ENCODE data around the gene GFRA1. TPM values are rescaled to one million over a fixed set of nuclear protein-coding genes. Genes with fewer than 3 reads are reported as not detected.

GFRA1 gene
- total RNA-seq, 1 experiment from 2014 or later, result 0.30 TPM

GRCh38 chr10:116201670-116202430 lies 71.2 kb downstream of the GFRA1 start (continued):
- no peak for TF ChIP-seq REST (IDR thresholded peaks at IDR 0.05; ENCODE audit: low read depth)
- TF ChIP-seq RAD21 (IDR thresholded peaks at IDR 0.05; ENCODE audit: low read depth), result no peak

- DNase-seq (ENCODE audit: low read depth, low spot score), result no peak
- TF ChIP-seq ATF3 (IDR thresholded peaks at IDR 0.05) (no peak), YY1 (IDR thresholded peaks at IDR 0.05; ENCODE audit: extremely low read depth, insufficient replicate concordance, low read depth, low read length) (no peak), JUND (IDR thresholded peaks at IDR 0.05) (no peak), RAD21 (IDR thresholded peaks at IDR 0.05; ENCODE audit: low read depth) (no peak), EZH2 (IDR thresholded peaks at IDR 0.05) (no peak), CBX3 (IDR thresholded peaks at IDR 0.05; ENCODE audit: low read depth) (no peak), SRF (IDR thresholded peaks at IDR 0.05; ENCODE audit: low read depth) (no peak), ZBTB33 (IDR thresholded peaks at IDR 0.05; ENCODE audit: extremely low read depth, insufficient replicate concordance, low read length) (no peak), SP1 (IDR thresholded peaks at IDR 0.05; ENCODE audit: low read depth) (no peak), POLR2AphosphoS5 (IDR thresholded peaks at IDR 0.05; ENCODE audit: low read depth, low read length) (no peak), ELF1 (IDR thresholded peaks at IDR 0.05; ENCODE audit: borderline replicate concordance, low read depth) (no peak), CTCF (IDR thresholded peaks at IDR 0.05 in 2 of 3, conservative IDR thresholded peaks at IDR 0.05 in 1 of 3; ENCODE audit: borderline replicate concordance in 1 of 3, insufficient read depth in 1 of 3, low read depth in 2 of 3, low read length in 2 of 3) (no peak), SIN3A (IDR thresholded peaks at IDR 0.05; ENCODE audit: low read depth) (no peak), ZFX (IDR thresholded peaks at IDR 0.05) (no peak)
Measured at GRCh38 chr10:116201011-116201410, 72.0 kb downstream of the GFRA1 start.

More at GRCh38 chr10:116201011-116201410, 72.0 kb downstream of the GFRA1 start:
- RAD21 ChIA-PET (ENCODE audit: low non-redundant PET in 1 of 2, low total read pairs in 2 of 2, uncharacterized antibody in 2 of 2, unreplicated experiment in 2 of 2), result no interaction called here
- no peak overlapping the region for H3K9ac ChIP-seq (ENCODE audit: low read length)
- no peak overlapping the region for H3K4me3 ChIP-seq (replicated peaks in 1 of 2; ENCODE audit: low read depth in 1 of 2, low read length in 2 of 2)
- CTCF ChIA-PET, result no interaction called here
- no peaks in the 10 kb centered on the region for H3K9me2 ChIP-seq (ENCODE audit: insufficient read depth)
- no peak overlapping the region for H3K4me2 ChIP-seq (ENCODE audit: low read length)
- no peaks in the 10 kb centered on the region for H4K20me1 ChIP-seq (ENCODE audit: insufficient read depth)
- BruUV-seq (replicated peaks), result no TSS peak
- no peaks in the 10 kb centered on the region for H3K36me3 ChIP-seq (ENCODE audit: control insufficient read depth in 1 of 2, insufficient read depth in 2 of 2, low read length in 2 of 2)
- H3K79me2 ChIP-seq (ENCODE audit: insufficient read depth, low read length), result no peaks in the 10 kb centered on the region
- POLR2A ChIA-PET, result no interaction called here
- no peaks in the 10 kb centered on the region for H3K4me1 ChIP-seq (ENCODE audit: control insufficient read depth in 1 of 2, insufficient read depth in 2 of 2, low read length in 2 of 2)
- peaks cover 51% of the 10 kb centered on the region for H3K27me3 ChIP-seq (ENCODE audit: insufficient read depth, low read length)
- no peak for ATAC-seq
- no peak overlapping the region for H3K27ac ChIP-seq (ENCODE audit: low read depth, low read length)
- intact Hi-C loops (cut with micrococcal nuclease), result no loop called here
- H2AFZ ChIP-seq (ENCODE audit: low read depth, low read length, poor library complexity, severe bottlenecking), result no peak overlapping the region
- H3K9me3 ChIP-seq (ENCODE audit: control insufficient read depth in 1 of 2, insufficient read depth in 1 of 2, low read depth in 1 of 2, low read length in 2 of 2), result no peaks in the 10 kb centered on the region
